ENCODE results near the gene PTPN21.

DNA sequence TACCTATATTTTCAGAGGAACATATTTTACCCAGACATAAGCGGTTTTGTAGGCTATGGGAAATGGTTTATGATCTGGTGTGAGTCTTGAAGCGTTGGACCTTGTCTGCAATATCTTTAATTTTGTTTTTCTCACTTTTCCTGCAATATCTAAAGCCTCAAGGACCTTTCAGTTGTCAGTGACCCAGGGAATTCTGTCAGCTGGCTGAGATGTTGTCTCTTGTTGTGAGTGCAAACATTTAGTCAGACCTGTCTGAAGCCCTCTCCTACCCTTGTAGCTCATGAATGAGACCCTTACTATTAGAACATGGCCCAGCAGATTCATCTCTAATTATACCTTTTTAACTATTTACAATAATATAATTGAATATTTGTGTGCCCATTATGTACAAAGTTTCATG, 115.7 kb downstream of the PTPN21 start:
- TF ChIP-seq CTCF (IDR thresholded peaks at IDR 0.05) (no peak), POLR2A (IDR thresholded peaks at IDR 0.05) (no peak)

All from Peyer's patch (tissue), 4 donors.